ENCODE measurements around the gene ATF3.

ATF3 gene

DNA sequence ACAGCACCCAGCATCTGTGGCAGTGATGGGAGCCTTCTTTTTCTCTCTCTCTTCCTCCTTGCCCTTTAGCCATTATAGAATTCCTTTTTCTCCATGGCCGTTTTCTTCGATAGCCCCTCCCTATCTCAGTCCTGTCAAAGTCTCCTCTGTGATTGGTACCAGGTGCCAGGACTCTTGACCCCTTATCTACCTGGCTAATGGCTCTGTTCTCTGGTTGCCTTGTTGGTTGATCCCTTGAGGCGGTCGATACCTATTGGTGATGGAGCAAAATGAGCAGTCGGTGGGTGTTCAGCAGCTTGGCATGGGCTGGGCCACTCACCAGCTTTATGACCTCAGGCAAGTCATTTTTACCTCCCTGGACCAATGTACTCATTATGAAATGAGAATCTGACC is 2.0 kb downstream of the ATF3 start:
- H3K4me1 ChIP-seq (ENCODE audit: control insufficient read depth, insufficient read depth, low read length) = peaks cover 54% of the 10 kb centered on the region

DNA sequence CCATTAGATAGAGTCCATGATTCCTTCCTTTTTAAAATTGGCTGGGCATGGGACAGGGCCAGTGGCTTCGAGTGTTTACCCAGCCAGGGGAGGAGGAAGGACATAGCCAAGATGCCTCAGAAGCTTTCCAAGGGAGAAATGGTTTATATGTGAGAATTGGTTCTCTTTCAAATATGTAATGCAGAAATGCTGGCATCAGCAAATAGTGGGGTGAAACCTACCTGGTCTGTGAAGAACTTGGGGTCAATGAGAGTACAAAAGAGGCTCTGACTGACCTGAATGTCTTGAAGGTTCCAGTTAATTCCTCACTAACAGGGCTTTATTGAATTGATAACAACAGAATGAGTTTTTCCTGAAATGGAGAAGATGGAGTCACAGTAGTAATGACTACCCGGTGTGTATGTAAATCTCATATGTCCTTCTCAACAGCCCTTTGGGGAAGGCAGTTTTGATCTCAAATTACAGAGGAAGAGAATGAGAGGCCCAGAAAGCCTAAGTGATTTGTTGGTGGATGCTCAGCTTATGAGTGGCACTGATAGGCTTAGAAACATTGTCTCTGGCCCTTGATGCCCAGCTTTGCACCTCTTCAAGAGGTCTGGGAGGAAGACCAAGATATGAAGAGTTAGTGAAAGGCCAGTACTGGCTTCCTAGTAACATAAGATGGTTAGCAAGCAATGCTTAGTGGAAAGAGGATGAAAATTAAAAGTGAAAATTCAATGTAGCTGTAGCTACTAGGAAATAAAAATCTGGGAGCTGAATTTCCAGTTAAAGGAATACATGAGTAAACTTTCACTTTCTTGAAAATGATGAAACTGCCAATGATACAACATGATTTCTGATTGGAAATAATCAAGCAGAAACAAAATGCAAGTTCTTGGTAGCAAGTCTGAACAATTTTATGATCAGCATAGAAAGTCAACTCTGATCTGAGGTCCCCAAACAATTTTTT is 2.7 kb downstream of the ATF3 start:
- H3K4me3 ChIP-seq (ENCODE audit: low read depth, low read length) = peak overlapping the region; percentile 71
- H3K27me3 ChIP-seq (ENCODE audit: control insufficient read depth, insufficient read depth, low read length) = peaks cover 30% of the 10 kb centered on the region
- H3K36me3 ChIP-seq (ENCODE audit: control insufficient read depth, insufficient read depth, low read length) = peaks cover 14% of the 10 kb centered on the region
- H3K4me1 ChIP-seq (ENCODE audit: control insufficient read depth, insufficient read depth, low read length) = peaks cover 47% of the 10 kb centered on the region
- H3K9ac ChIP-seq (ENCODE audit: low read depth, low read length) = no peak overlapping the region
- no peaks in the 10 kb centered on the region for H3K9me3 ChIP-seq (ENCODE audit: control insufficient read depth, insufficient read depth, low read length)
- peak overlapping the region; percentile 67 for H3K27ac ChIP-seq (ENCODE audit: low read depth, low read length)

More for the DNA sequence above, 2.0 kb downstream of the ATF3 start:
- H3K9me3 ChIP-seq (ENCODE audit: control insufficient read depth, insufficient read depth, low read length) = no peaks in the 10 kb centered on the region
- no peak overlapping the region for H3K9ac ChIP-seq (ENCODE audit: low read depth, low read length)
- peak overlapping the region; percentile 71 for H3K4me3 ChIP-seq (ENCODE audit: low read depth, low read length)
- H3K36me3 ChIP-seq (ENCODE audit: control insufficient read depth, insufficient read depth, low read length) = peaks cover 8% of the 10 kb centered on the region
- peaks cover 37% of the 10 kb centered on the region for H3K27me3 ChIP-seq (ENCODE audit: control insufficient read depth, insufficient read depth, low read length)
- no peak overlapping the region for H3K27ac ChIP-seq (ENCODE audit: low read depth, low read length)

DNA sequence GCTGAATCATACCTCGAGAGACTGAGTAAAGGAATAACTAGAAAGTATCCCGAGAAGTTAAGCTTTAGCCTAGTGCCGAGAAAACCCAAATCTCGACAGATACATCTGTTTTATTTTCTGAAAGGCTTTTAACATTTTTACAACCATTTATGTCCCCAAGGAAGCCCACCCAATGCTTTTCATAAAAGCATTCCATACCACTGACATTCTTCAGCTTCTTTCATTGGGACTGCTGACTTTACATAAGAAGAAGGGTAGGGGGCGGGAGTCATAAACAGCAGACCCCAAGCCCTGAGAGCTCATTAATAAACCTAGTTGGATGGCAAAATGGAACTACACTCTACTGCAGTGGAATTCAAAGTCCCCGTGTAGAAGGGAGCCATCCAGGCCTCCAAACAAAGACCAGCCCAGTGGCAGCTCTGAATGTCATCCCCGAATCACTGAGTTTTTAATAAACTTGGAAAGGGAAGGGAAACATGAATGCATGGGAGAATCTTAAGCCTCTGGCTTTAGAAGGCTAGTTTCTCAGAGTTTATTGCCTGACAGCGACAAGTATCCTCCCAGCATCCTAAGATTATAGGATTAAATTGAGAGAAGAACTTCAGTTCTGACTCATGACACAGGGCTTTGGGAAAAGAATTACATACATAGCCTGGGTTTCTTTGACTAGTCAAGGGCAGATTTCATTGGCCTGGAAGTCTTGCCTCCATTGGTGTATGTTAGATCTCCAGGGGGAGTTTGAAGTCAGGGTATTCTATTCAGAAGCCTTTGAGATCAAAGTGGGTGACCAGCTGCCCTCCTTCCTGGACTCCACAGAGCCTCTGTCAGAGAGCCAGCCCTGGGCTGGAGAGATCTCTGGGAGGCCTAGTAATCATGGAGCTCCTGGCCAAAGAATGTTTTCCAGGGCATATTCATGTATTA is 3.7 kb downstream of the ATF3 start:
- H3K4me3 ChIP-seq (ENCODE audit: low read depth, low read length) = peak overlapping the region; percentile 25; the same call in 1 of the 2 replicates
- H3K9ac ChIP-seq (ENCODE audit: low read depth, low read length) = no peak overlapping the region
- H3K36me3 ChIP-seq (ENCODE audit: control insufficient read depth, insufficient read depth, low read length) = peaks cover 24% of the 10 kb centered on the region
- H3K9me3 ChIP-seq (ENCODE audit: control insufficient read depth, insufficient read depth, low read length) = no peaks in the 10 kb centered on the region
- peaks cover 41% of the 10 kb centered on the region for H3K4me1 ChIP-seq (ENCODE audit: control insufficient read depth, insufficient read depth, low read length)
- H3K27me3 ChIP-seq (ENCODE audit: control insufficient read depth, insufficient read depth, low read length) = peaks cover 20% of the 10 kb centered on the region
- peak overlapping the region; percentile 67 for H3K27ac ChIP-seq (ENCODE audit: low read depth, low read length)

DNA sequence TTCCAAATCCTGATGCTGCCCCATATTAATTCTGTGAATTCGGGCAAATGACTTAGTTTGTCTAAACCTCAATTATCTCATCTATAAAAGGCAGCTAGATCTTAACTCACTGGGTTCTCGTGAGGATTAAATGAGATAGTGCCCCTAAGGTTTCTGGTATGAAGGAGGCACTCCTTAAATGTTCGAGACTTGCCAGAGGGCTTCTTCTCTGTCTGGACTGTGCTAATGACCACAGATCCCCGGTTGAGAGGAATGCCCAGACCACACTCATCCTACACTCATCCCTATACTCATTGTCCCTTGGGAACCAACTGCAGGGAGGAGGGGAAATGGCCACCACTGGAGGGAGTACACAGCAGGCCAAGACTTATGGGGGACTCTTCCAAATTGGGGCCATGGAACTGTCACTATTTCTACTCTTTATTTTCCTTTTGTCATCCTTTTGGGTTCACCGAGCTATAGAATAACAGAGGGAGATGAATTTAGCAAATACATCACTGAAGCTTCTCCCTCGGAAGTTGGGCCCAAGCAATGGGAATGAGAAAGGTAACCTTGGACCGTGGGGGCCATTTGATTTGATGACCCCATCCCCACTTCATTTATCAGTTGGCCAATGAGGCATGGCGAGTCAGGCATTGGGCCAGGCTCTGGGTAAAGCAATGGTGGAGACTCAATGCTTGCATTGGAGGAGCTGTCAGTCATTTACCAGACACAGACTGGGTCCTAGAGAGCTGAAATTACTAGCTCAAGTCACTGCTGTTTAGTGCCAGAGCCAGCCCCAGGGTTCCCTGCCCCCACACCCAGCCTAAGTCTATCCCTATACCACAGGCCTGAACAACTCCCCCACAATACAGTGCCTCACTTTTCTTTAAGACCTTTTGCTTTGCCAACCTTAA is 5.1 kb downstream of the ATF3 start:
- Histone ChIP-seq H3K9me3 (ENCODE audit: control insufficient read depth, insufficient read depth, low read length) (no peaks in the 10 kb centered on the region), H3K27me3 (ENCODE audit: control insufficient read depth, insufficient read depth, low read length) (peaks cover 13% of the 10 kb centered on the region), H3K4me3 (ENCODE audit: low read depth, low read length) (no peak overlapping the region), H3K27ac (ENCODE audit: low read depth, low read length) (no peak overlapping the region), H3K36me3 (ENCODE audit: control insufficient read depth, insufficient read depth, low read length) (peaks cover 38% of the 10 kb centered on the region), H3K4me1 (ENCODE audit: control insufficient read depth, insufficient read depth, low read length) (peaks cover 41% of the 10 kb centered on the region), H3K9ac (ENCODE audit: low read depth, low read length) (no peak overlapping the region)

DNA sequence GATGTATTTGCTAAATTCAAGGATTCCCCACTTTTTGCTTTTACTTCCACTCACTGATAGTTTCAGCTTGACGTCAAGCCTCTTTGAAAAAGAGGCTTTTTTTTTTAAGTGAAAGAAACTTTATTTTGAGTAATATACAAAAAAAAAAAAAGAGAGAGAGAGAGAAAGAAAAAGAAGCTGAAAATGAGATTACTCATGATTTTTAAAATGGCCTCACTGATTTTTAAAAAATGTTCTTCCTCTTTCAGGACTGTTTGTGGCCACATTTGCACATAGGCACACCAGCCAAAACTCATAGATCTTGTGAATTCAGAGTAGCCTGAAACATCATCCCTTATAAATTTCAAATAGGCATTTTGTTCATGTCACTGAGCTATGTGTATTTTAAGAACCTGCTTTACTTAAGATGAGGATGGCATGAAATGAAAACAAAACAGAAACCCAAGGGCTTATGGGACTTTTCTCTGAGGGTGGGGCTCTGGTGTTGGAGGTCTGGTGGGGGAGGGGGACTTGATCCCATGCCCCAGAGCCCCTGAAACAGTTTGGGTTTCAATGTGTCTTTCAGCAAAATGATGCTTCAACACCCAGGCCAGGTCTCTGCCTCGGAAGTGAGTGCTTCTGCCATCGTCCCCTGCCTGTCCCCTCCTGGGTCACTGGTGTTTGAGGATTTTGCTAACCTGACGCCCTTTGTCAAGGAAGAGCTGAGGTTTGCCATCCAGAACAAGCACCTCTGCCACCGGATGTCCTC is 6.1 kb downstream of the ATF3 start:
- H3K9me3 ChIP-seq (ENCODE audit: control insufficient read depth, insufficient read depth, low read length) = no peaks in the 10 kb centered on the region
- H3K4me1 ChIP-seq (ENCODE audit: control insufficient read depth, insufficient read depth, low read length) = peaks cover 40% of the 10 kb centered on the region
- H3K9ac ChIP-seq (ENCODE audit: low read depth, low read length) = no peak overlapping the region
- H3K27ac ChIP-seq (ENCODE audit: low read depth, low read length) = no peak overlapping the region
- peaks cover 47% of the 10 kb centered on the region for H3K36me3 ChIP-seq (ENCODE audit: control insufficient read depth, insufficient read depth, low read length)
- no peak overlapping the region for H3K4me3 ChIP-seq (ENCODE audit: low read depth, low read length)
- peaks cover 12% of the 10 kb centered on the region for H3K27me3 ChIP-seq (ENCODE audit: control insufficient read depth, insufficient read depth, low read length)

DNA sequence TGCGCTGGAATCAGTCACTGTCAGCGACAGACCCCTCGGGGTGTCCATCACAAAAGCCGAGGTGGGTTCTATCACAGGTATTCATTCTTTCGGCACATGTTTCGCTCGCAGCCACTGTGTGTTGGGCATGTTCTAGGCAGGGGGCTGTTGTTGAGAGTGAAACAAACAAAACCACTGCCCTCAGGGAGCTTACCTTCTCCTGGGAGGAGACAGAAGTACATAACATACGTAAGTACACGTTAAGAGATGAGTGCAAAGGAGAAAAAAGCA is 6.6 kb downstream of the ATF3 start:
- peaks cover 52% of the 10 kb centered on the region for H3K36me3 ChIP-seq (ENCODE audit: control insufficient read depth, insufficient read depth, low read length)

DNA sequence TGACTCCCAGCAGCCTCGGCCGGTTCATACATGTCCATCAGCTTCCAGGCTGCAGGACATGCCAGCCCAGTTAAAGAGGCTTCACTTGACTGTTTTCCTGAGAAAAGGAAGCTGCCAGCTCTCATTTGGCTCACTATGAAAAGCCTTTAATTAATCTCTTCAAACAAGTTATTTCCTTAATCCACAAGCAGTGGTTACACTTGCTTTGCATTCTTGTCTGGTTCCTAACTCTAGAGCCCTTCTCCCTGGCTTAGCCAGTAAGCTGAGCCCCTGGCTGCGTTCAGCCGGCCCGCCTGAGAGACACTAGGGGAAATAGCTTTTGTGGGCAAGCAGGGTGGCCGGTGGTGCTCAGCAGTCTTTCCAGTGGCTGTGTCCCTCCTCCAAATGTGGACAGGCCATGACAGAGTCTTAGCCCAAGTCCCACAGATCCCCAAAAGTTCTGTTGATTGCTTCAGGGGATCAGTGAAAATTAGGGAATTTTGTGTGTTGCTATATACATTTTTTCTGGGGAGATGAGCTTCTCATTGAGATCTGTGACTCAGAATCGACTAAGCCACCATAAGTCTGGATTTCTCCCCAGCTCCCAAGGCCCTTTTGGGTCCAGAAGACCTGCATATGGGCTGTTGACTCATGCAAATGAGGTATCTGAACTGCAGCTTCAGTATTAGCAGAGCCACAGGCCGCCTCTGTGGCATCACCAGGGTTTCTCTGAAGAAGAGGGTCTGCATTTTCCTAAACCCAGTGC is 10.1 kb downstream of the ATF3 start:
- no peaks in the 10 kb centered on the region for H3K9me3 ChIP-seq (ENCODE audit: control insufficient read depth, insufficient read depth, low read length)
- H3K27me3 ChIP-seq (ENCODE audit: control insufficient read depth, insufficient read depth, low read length) = no peaks in the 10 kb centered on the region
- H3K36me3 ChIP-seq (ENCODE audit: control insufficient read depth, insufficient read depth, low read length) = peaks cover 66% of the 10 kb centered on the region
- H3K4me1 ChIP-seq (ENCODE audit: control insufficient read depth, insufficient read depth, low read length) = peaks cover 6% of the 10 kb centered on the region; the same call in 1 of the 2 replicates
- no peak overlapping the region for H3K4me3 ChIP-seq (ENCODE audit: low read depth, low read length)
- no peak overlapping the region for H3K27ac ChIP-seq (ENCODE audit: low read depth, low read length)
- no peak overlapping the region for H3K9ac ChIP-seq (ENCODE audit: low read depth, low read length)

More for the DNA sequence above, 6.6 kb downstream of the ATF3 start:
- peaks cover 6% of the 10 kb centered on the region for H3K27me3 ChIP-seq (ENCODE audit: control insufficient read depth, insufficient read depth, low read length)
- H3K4me1 ChIP-seq (ENCODE audit: control insufficient read depth, insufficient read depth, low read length) = peaks cover 36% of the 10 kb centered on the region
- H3K4me3 ChIP-seq (ENCODE audit: low read depth, low read length) = no peak overlapping the region
- H3K9me3 ChIP-seq (ENCODE audit: control insufficient read depth, insufficient read depth, low read length) = no peaks in the 10 kb centered on the region
- H3K27ac ChIP-seq (ENCODE audit: low read depth, low read length) = no peak overlapping the region
- H3K9ac ChIP-seq (ENCODE audit: low read depth, low read length) = no peak overlapping the region

DNA sequence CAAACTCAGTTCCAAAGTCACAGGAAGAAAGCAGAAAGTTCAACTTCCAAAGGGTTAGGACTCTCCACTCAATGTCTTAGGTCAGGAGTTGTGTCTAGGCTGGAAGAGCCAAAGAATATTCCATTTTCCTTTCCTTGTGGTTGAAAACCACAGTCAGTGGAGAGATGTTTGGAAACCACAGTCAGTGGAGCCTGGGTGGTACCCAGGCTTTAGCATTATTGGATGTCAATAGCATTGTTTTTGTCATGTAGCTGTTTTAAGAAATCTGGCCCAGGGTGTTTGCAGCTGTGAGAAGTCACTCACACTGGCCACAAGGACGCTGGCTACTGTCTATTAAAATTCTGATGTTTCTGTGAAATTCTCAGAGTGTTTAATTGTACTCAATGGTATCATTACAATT is 11.7 kb downstream of the ATF3 start:
- no peak overlapping the region for H3K4me3 ChIP-seq (ENCODE audit: low read depth, low read length)
- H3K9ac ChIP-seq (ENCODE audit: low read depth, low read length) = no peak overlapping the region
- no peaks in the 10 kb centered on the region for H3K9me3 ChIP-seq (ENCODE audit: control insufficient read depth, insufficient read depth, low read length)
- peaks cover 61% of the 10 kb centered on the region for H3K36me3 ChIP-seq (ENCODE audit: control insufficient read depth, insufficient read depth, low read length)
- no peak overlapping the region for H3K27ac ChIP-seq (ENCODE audit: low read depth, low read length)
- H3K27me3 ChIP-seq (ENCODE audit: control insufficient read depth, insufficient read depth, low read length) = no peaks in the 10 kb centered on the region
- no peaks in the 10 kb centered on the region for H3K4me1 ChIP-seq (ENCODE audit: control insufficient read depth, insufficient read depth, low read length)

DNA sequence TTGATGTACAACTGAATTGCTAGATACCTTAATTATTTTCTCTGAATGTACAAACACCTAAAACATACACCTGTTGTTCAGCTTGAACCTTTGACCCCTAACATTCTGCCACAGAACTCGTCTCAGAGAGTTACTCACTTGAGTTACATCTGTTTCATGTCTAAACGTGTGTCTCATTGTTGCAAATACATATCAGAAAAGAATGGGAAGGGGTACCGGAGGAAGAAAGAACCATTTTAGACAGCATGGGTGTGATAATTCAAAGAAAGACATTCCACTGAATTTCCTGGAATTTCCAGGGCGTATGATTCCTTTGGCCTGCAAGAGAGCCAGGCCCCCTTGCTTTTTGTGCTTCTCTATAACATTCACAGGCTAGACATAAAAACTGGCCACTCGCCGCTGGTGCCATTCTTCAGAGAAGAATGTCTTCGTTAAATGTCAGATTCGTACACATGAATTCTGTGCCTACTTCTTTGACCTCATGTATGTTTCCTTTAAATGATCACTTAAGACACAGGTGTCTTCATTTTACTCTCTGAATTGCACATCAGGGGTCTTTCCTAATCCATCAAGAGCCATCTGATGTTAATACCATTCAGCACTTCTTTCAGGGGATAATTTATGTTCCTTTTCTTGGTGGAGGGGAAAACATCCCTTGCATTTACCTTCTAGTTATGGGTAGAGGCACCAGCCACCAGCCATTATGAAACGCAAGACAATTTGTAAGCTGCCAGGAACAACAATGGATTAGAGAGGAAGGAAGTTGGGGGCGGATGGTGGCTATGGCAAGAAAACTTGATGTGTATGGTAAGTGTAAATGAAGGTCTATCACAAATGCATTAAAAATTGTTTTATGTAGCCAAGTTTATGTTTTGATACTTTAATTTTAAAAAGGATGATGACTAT is 12.7 kb downstream of the ATF3 start:
- no peaks in the 10 kb centered on the region for H3K27me3 ChIP-seq (ENCODE audit: control insufficient read depth, insufficient read depth, low read length)
- no peaks in the 10 kb centered on the region for H3K4me1 ChIP-seq (ENCODE audit: control insufficient read depth, insufficient read depth, low read length)
- H3K9ac ChIP-seq (ENCODE audit: low read depth, low read length) = no peak overlapping the region
- H3K9me3 ChIP-seq (ENCODE audit: control insufficient read depth, insufficient read depth, low read length) = no peaks in the 10 kb centered on the region
- no peak overlapping the region for H3K4me3 ChIP-seq (ENCODE audit: low read depth, low read length)
- H3K36me3 ChIP-seq (ENCODE audit: control insufficient read depth, insufficient read depth, low read length) = peaks cover 52% of the 10 kb centered on the region
- H3K27ac ChIP-seq (ENCODE audit: low read depth, low read length) = no peak overlapping the region
